ENCODE data around the gene CHMP1B.

GRCh38 chr18:11865071-11865470, 13.9 kb downstream of the CHMP1B start:
- TF ChIP-seq GATA2 (IDR thresholded peaks at IDR 0.05; ENCODE audit: low read depth, low read length), result no peak
- TF ChIP-seq GATA3 (IDR thresholded peaks at IDR 0.05; ENCODE audit: low read depth, low read length), result no peak
